RKO (cell line): Measurements from ENCODE around the gene ALX3.
A peak's percentile ranks its signal among the peaks of the same experiment; 100 is the strongest.
"Not testable (repeated sequence)": the region's sequence is repeated elsewhere in the genome, so short reads cannot be mapped to it uniquely, and the experiment has no call there.

ENCODE experiments used
- DNase-seq: peaks from one replicate; pipeline ENCODE4 v3.0.0-alpha.2; 2016; ENCODE audit warnings: low spot score

Gene ALX3

GRCh38 chr1:110089561-110090275, 19.2 kb upstream of the ALX3 start:
- no peak for DNase-seq

- no peak for DNase-seq
Measured at GRCh38 chr1:110088739-110089316, 18.4 kb upstream of the ALX3 start.

- peak; percentile 55 for DNase-seq
Measured at GRCh38 chr1:110087812-110088738, 17.6 kb upstream of the ALX3 start.

GRCh38 chr1:110086961-110087360, 16.5 kb upstream of the ALX3 start:
- DNase-seq: no peak

GRCh38 chr1:110085671-110086070, 15.2 kb upstream of the ALX3 start:
- no peak for DNase-seq

DNA sequence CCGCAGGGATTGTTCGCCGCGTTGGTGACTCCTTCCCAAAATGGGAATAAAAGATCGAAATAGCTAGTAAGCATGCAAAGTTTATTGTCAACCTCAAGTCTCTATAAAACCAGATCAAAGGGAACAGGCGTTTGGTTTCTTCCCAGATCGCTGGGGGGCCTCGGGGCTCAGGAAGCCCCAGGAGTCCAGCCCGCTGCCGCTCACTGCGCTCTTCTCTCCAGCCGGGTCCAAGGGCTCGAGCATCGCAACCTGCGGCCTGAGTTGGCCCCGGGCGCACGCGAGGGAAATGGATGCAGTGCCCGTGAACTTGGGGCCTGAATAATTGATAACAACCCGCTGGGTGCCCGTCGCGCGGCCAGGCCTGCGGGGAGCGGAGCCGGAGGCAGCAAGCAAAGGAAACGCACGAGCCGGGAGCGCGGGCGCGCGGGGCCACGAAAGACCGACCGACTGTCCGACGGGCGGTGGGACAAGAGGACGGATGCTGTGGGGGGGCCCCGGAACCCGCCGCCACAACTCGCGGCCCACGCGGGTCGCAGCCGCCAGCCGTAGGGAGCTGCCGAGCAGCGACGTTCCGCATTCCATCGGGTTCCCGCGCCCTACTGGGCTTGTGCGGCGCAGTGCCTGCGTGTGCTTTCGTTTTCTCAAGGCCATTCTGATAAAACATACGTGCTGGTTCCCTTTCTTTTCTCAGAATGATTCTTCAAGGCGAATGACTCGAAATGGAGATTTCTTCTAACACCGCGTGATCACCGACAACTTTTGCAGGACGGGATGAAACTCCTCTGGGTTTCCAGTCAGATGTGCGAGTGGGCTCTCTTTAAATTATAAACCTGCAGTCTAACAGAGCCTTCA, 14.0 kb upstream of the ALX3 start:
- no peak for DNase-seq

DNA sequence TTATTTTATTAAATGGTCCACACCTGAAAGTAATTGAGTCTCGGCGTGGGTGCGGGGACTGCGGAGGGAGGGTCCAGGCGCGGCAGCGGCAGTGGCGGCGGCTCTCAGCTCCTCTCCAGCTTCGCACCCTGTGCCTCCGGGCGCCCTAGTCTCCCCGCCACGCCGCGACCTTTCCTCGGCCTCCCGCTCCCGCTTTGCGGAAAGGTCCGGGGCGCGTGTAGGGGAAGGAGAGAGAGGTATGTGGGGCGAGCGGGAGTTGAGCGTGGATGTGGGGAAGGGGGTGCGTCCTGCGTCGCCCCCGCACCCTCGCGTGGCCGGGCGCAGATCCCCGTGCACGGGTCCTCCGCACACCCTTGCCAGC, 13.4 kb upstream of the ALX3 start:
- DNase-seq: no peak

- no peak for DNase-seq
Measured at GRCh38 chr1:110083061-110083865, 12.8 kb upstream of the ALX3 start.

DNA sequence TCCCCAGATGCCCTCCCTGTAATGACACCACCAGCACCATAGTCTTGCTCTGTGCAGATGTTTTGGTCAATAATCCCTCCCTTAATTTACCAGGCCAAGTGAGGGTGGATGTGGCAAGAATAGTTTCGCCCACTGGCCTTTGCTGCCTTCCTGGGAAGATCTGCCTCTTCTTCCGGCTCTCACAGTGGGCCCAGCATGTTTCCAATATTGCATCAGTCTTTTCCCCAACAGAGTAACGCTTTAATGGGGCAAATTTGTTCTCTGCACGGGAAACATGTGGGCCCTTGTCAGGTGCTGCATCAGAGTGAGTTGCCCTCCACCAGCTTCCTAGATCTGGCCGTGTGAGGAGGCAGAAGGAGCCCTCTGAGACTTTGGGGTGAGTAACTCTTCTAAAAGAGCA, 12.0 kb upstream of the ALX3 start:
- no peak for DNase-seq

DNA sequence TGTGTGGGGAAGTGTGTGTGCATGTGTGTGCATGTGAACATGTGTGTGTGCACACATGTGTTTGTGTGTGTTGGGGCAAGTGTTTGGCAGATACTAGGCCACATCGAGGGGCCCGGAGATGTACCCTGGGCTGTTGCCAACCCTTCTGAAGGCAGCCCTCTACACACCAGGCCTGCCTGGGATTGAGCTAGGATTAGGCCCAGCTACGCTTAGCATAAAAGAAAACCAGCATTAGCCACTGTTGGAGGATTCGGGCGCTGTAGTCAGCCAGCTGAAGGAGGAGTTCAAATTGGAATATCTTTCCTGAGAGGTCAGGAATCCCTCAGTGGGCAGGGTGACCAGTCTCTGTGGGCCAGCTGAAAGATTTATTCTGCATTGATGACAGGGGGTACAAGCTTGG, 10.6 kb upstream of the ALX3 start:
- DNase-seq: no peak

DNA sequence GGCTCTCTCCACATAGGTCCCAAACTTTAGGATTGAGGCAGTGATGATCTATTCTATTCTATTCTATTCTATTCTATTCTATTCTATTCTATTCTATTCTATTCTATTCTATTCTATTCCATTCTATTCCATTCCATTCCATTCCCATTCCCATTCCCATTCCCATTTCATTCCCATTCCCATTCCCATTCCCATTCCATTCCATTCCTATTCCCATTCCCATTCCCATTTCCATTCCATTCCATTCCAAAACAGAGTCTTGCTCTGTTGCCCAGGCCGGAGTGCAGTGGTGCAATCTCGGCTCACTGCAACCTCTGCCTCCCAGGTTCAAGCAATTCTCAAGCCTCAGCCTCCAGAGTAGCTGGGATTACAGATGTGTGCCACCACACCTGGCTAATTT, 9.5 kb upstream of the ALX3 start:
- not testable (repeated sequence) for DNase-seq

- DNase-seq: no peak
Measured at GRCh38 chr1:110076789-110077500, 6.5 kb upstream of the ALX3 start.

DNA sequence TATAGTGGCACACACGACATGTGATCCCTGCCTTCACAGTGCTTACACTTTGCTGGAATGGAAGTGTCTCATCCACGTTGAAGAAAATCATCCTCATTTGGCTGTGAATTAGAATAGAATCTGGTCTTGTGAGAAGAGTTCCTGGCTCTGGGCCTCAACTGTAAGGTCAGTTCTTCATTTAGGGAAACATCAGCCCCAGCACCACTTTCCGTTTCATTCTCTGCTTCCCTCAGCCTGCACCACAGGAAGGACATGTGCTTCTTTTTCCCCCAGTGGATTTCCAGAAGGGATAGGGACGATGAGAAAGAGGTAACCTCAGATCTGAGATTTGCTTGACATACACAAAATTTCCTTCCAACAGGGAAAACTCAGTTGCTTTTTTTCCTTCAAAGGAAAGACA, 3.7 kb upstream of the ALX3 start:
- DNase-seq: no peak

- DNase-seq: no peak
Measured at GRCh38 chr1:110070282-110070669, 196 bp downstream of the ALX3 start.

GRCh38 chr1:110069404-110070281, 829 bp downstream of the ALX3 start:
- no peak for DNase-seq

GRCh38 chr1:110068646-110069403, 1.6 kb downstream of the ALX3 start:
- DNase-seq: no peak

DNA sequence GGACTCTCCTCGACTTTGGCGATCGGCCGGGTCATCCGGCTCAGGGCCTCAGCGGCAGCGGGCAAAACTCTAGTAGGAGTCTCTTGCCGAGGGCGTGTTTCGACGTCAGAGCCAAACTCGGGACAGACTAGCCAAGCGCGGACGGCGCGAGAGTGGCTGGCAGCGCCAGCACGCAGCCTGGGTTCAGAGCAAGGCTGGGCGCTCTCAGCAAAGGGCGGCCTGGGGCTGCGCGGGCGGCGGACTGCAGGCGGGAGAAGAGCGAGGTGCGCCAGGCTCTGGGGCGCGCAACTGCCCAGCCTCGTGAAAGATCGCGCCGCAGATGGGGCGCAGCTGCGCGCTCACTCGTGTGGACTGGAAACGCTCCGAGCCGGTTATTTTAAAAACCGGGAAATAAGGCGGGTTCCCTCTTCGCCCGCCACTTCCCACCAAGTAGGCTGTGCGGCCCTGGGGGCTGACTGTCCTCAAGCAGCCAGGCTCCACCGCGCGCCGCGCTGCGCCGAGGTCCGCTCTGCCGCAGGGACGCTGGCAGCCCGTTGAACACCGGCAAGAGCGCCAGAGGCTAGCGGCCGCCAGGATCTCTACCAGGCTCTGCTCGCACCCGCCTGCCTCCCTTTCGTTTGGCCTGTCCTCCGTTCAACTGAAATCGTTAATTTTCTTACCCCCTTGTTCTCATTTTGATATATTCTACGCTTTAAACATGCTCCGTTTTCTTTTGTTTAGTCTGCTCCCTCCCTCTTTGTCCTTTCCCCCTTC, 2.4 kb downstream of the ALX3 start:
- DNase-seq: no peak

- DNase-seq: no peak
Measured at GRCh38 chr1:110067479-110067892, 3.0 kb downstream of the ALX3 start.
